Measurements from ENCODE around the gene SDK1.
A peak's percentile ranks its signal among the peaks of the same experiment; 100 is the strongest.

SDK1 gene

GRCh38 chr7:3527496-3528124, 226.6 kb downstream of the SDK1 start:
- DNase-seq (ENCODE audit: low read depth in 3 of 3), result no peak

- no peak for DNase-seq (ENCODE audit: low read depth in 3 of 3)
Measured at GRCh38 chr7:3533040-3533439, 232.0 kb downstream of the SDK1 start.

GRCh38 chr7:3537210-3537875, 236.3 kb downstream of the SDK1 start:
- no peak for DNase-seq (ENCODE audit: low read depth in 3 of 3)

GRCh38 chr7:3538041-3538440, 237.0 kb downstream of the SDK1 start:
- no peak for DNase-seq (ENCODE audit: low read depth in 3 of 3)

- DNase-seq (ENCODE audit: low read depth in 3 of 3), result no peak
Measured at GRCh38 chr7:3540456-3541220, 239.6 kb downstream of the SDK1 start.

GRCh38 chr7:3544202-3544601, 243.2 kb downstream of the SDK1 start:
- DNase-seq (ENCODE audit: low read depth in 3 of 3), result no peak

GRCh38 chr7:3548815-3549214, 247.8 kb downstream of the SDK1 start:
- DNase-seq (ENCODE audit: low read depth in 3 of 3), result no peak

GRCh38 chr7:3549601-3550000, 248.5 kb downstream of the SDK1 start:
- no peak for DNase-seq (ENCODE audit: low read depth in 3 of 3)

- DNase-seq (ENCODE audit: low read depth in 3 of 3), result no peak
Measured at GRCh38 chr7:3551536-3551935, 250.5 kb downstream of the SDK1 start.

- no peak for DNase-seq (ENCODE audit: low read depth in 3 of 3)
Measured at GRCh38 chr7:3552499-3552898, 251.4 kb downstream of the SDK1 start.

- DNase-seq (ENCODE audit: low read depth in 3 of 3), result no peak
Measured at GRCh38 chr7:3558400-3558799, 257.3 kb downstream of the SDK1 start.

- peak in 1 of 3 donors; percentile 2 for DNase-seq (ENCODE audit: low read depth in 3 of 3)
Measured at GRCh38 chr7:3559278-3559677, 258.2 kb downstream of the SDK1 start.

- DNase-seq (ENCODE audit: low read depth in 3 of 3), result no peak
Measured at GRCh38 chr7:3560495-3560894, 259.4 kb downstream of the SDK1 start.

GRCh38 chr7:3561932-3562331, 260.9 kb downstream of the SDK1 start:
- no peak for DNase-seq (ENCODE audit: low read depth in 3 of 3)

GRCh38 chr7:3564231-3564630, 263.2 kb downstream of the SDK1 start:
- no peak for DNase-seq (ENCODE audit: low read depth in 3 of 3)

- no peak for DNase-seq (ENCODE audit: low read depth in 3 of 3)
Measured at GRCh38 chr7:3568516-3568915, 267.5 kb downstream of the SDK1 start.

- DNase-seq (ENCODE audit: low read depth in 3 of 3), result no peak
Measured at GRCh38 chr7:3569643-3570042, 268.6 kb downstream of the SDK1 start.

- DNase-seq (ENCODE audit: low read depth in 3 of 3), result no peak
Measured at GRCh38 chr7:3573151-3573550, 272.1 kb downstream of the SDK1 start.

GRCh38 chr7:3574386-3574785, 273.3 kb downstream of the SDK1 start:
- DNase-seq (ENCODE audit: low read depth in 3 of 3), result no peak

GRCh38 chr7:3575753-3576531, 274.9 kb downstream of the SDK1 start:
- no peak for DNase-seq (ENCODE audit: low read depth in 3 of 3)

GRCh38 chr7:3578399-3578798, 277.3 kb downstream of the SDK1 start:
- DNase-seq (ENCODE audit: low read depth in 3 of 3), result no peak

GRCh38 chr7:3579638-3580219, 278.7 kb downstream of the SDK1 start:
- DNase-seq (ENCODE audit: low read depth in 3 of 3), result no peak
